ENCODE results near the gene RPL10A. TPM values are rescaled to one million over a fixed set of nuclear protein-coding genes. Genes with fewer than 3 reads are reported as not detected.

The RPL10A gene
- total RNA-seq, 6 experiments from 2014 or later, result 366 to 446 (median 412) TPM

- DNase-seq, result no peak
- H3K27me3 ChIP-seq, result no peaks in the 10 kb centered on the region
- no peak overlapping the region for H3K27ac ChIP-seq
- no peak overlapping the region for H3K4me3 ChIP-seq
- intact Hi-C loops (cut with DNase I), result no loop called here
- no peak for ATAC-seq
- no peak for TF ChIP-seq POLR2A (IDR thresholded peaks at IDR 0.05)
- TF ChIP-seq, protein P1, sequence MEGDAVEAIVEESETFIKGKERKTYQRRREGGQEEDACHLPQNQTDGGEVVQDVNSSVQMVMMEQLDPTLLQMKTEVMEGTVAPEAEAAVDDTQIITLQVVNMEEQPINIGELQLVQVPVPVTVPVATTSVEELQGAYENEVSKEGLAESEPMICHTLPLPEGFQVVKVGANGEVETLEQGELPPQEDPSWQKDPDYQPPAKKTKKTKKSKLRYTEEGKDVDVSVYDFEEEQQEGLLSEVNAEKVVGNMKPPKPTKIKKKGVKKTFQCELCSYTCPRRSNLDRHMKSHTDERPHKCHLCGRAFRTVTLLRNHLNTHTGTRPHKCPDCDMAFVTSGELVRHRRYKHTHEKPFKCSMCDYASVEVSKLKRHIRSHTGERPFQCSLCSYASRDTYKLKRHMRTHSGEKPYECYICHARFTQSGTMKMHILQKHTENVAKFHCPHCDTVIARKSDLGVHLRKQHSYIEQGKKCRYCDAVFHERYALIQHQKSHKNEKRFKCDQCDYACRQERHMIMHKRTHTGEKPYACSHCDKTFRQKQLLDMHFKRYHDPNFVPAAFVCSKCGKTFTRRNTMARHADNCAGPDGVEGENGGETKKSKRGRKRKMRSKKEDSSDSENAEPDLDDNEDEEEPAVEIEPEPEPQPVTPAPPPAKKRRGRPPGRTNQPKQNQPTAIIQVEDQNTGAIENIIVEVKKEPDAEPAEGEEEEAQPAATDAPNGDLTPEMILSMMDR (IDR thresholded peaks at IDR 0.05), result no peak
- H3K9me3 ChIP-seq, result no peaks in the 10 kb centered on the region
- no peaks in the 10 kb centered on the region for H3K36me3 ChIP-seq
- WGBS (ENCODE audit: insufficient coverage, low coverage, low lambda C conversion rate, missing lambda C conversion rate), result 83% methylated on average over 22 of the region's 28 CpGs
- H3K4me1 ChIP-seq, result peaks cover 0 to 17% (median 6%) of the 10 kb centered on the region in 4 donors
These were observed 25.2 kb downstream of the RPL10A start for GRCh38 chr6:35493307-35493983.

DNA sequence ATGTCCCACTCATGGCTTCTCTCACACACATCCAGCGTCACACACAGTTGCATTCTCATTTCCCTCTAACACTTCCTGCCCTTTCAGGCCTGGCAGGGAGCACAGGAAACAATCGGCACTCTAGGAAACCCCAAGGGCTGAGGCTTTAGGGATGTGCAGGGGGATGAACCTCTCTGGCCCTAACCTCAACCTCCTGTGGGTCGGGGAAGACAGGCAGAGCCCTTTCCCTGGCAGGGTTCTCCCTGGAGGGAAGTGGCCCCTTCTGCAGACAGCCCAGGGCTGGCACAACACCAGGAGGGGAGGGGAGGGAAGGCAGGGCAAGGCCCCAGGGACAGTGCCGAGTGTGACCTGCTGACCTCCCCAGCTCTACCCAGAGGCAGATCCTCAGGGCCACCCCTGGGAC lies 26.0 kb downstream of the RPL10A start:
- Histone ChIP-seq H3K27me3 (no peaks in the 10 kb centered on the region), H3K9me3 (no peaks in the 10 kb centered on the region), H3K4me3 (no peak overlapping the region), H3K36me3 (no peaks in the 10 kb centered on the region), H3K4me1 (peaks cover 0 to 17% (median 6%) of the 10 kb centered on the region in 4 donors), H3K27ac (no peak overlapping the region)
- DNase-seq, result no peak
- WGBS (ENCODE audit: insufficient coverage, low coverage, low lambda C conversion rate, missing lambda C conversion rate), result 35% methylated on average over 3 of the region's 4 CpGs
- TF ChIP-seq, protein P1 (IDR thresholded peaks at IDR 0.05), result no peak
- TF ChIP-seq POLR2A (IDR thresholded peaks at IDR 0.05), result no peak
- no peak for ATAC-seq
- intact Hi-C loops (cut with DNase I), result no loop called here

DNA sequence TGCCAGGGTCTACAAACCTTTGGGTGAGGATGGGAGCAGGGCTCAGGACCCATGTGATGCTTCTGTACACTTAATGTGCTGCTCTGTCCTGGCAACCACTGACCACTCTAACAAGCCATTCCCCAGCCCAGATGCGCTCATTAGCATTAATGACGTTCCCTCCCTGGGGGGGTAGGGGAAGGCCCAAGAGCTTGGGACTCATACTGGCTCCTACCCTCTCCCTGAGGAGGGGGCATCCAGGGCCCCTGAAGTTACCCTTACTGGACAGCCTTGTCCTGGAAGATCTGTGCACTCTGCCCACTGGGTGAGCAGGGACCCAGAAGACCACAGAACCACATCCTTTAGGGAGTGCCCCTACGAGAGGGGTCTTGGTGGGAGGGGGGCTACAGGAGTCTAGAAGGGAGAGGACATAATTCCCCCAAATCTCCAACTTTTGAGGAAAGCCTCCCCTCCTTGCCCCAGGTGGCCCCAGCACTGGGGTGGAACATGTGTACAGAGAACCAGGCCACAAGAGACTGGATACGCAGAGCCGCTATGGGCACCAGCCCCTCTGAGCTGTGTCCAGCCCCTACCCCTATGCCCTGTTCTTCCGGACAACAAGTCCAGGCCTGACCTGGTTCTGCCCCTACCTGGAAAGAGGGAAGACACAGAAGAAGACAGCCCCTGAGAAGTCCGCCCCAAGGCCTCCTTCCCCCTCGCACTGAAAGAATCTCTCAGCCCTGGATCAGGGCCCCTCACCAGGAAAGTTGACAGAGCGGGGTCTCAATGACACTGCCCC lies 27.2 kb downstream of the RPL10A start:
- intact Hi-C loops (cut with DNase I), result no loop called here
- H3K27ac ChIP-seq, result peak overlapping the region in 1 of 3 donors; percentile 72
- H3K9me3 ChIP-seq, result no peaks in the 10 kb centered on the region
- peaks cover 0 to 17% (median 6%) of the 10 kb centered on the region in 4 donors for H3K4me1 ChIP-seq
- no peaks in the 10 kb centered on the region for H3K36me3 ChIP-seq
- no peaks in the 10 kb centered on the region for H3K27me3 ChIP-seq
- ATAC-seq, result no peak
- no peak for DNase-seq
- no peak for TF ChIP-seq POLR2A (IDR thresholded peaks at IDR 0.05)
- TF ChIP-seq, protein P1 (IDR thresholded peaks at IDR 0.05), result no peak
- H3K4me3 ChIP-seq, result peak overlapping the region; percentile 68 to 91 (median 74)
- WGBS (ENCODE audit: insufficient coverage, low coverage, low lambda C conversion rate, missing lambda C conversion rate), result 39% methylated on average over 8 of the region's 9 CpGs

- H3K27ac ChIP-seq, result peak overlapping the region; percentile 71 to 78 (median 72)
- TF ChIP-seq, protein P1 (IDR thresholded peaks at IDR 0.05), result no peak
- peak; percentile 26 for TF ChIP-seq POLR2A (IDR thresholded peaks at IDR 0.05)
- peak; percentile 54 to 80 (median 73) for ATAC-seq
- H3K27me3 ChIP-seq, result no peaks in the 10 kb centered on the region
- peaks cover 0 to 17% (median 6%) of the 10 kb centered on the region in 4 donors for H3K4me1 ChIP-seq
- peak in 2 of 3 donors; percentile 70 to 74 for DNase-seq
- H3K4me3 ChIP-seq, result peak overlapping the region; percentile 68 to 91 (median 74)
- intact Hi-C loops (cut with DNase I), result no loop called here
- no peaks in the 10 kb centered on the region for H3K36me3 ChIP-seq
- H3K9me3 ChIP-seq, result no peaks in the 10 kb centered on the region
- 4% methylated on average over 14 of the region's 63 CpGs for WGBS (ENCODE audit: insufficient coverage, low coverage, low lambda C conversion rate, missing lambda C conversion rate)
These were observed 28.0 kb downstream of the RPL10A start for GRCh38 chr6:35496036-35496840.
